Measurements from ENCODE around the gene COX8C. TPM values are rescaled to one million over a fixed set of nuclear protein-coding genes. Genes with fewer than 3 reads are reported as not detected.

Gene COX8C
- not detected in 2 replicates for polyA plus RNA-seq (2011; rRNA removed)
- not detected in 2 replicates for polyA plus RNA-seq (2012; cell fraction: cytosol; rRNA removed)
- polyA plus RNA-seq (2012; cell fraction: nucleus; rRNA removed) = not detected in 2 replicates
- polyA plus RNA-seq (2017; fragmentation: RNase III; extraction: RNeasy Plus Mini Kit Qiagen cat#74134 plus additional on column Dnase treatment) = not detected in 3 replicates
- not detected in 2 replicates for polyA minus RNA-seq (2011; rRNA and poly(A)+ RNA removed)

DNA sequence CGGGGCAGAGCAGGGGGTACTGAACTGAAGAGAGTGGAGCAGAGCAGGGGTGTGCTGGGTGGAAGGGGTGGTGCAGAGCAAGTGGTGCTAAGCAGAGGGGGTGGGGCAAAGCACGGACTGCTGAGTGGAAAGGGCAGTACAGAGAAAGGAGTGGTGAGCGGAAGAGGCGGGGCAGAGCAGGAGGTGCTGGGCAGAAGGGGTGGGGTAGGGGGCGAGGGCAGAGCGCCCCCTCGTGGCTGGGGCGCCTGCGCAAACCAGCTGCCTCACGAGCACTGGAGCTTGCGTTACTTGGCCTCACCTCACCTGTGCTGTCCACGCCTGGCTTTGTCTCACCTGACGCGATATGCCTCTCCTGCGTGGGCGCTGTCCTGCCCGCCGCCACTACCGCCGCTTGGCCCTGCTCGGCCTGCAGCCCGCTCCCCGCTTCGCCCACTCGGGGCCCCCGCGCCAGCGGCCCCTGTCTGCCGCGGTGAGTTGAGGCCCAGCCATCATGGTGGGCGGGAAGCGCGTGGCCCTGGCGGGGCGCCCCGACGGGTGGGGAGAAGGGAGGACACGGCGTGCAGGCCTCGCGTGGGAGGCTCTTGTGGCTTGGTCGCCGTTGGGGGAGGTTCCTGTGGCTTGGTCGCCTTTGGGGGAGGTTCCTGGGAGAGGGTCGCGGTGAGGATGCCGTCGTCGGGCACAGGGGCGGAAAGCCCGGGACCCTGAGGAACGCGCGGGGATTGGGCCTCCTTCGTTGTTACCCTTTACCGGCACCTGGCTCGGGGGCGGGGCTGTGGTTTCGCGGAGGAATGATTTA is at the start of gene COX8C:
Gene COX8C, plus strand, starts transcription at position 257 of the 796 bp plus-strand sequence. Its CDS starts 87 bp downstream, at position 344.
- FAIRE-seq (no peak), DNase-seq (ENCODE audit: low read depth in 1 of 2, low spot score in 1 of 2) (peak in 1 of 2 experiments; percentile 9), ATAC-seq (no peak; a peak in 1 of 6 replicates)
- POLR2A ChIA-PET = no interaction called here
- H3K9me3 ChIP-seq = peaks cover 6% of the 10 kb centered on the region; the same call in 2 of the 3 replicates
- CTCF ChIA-PET = interaction anchor here (1.0 kb wide), 1 partner anchor 8 kb away, joined by 3 read pairs; no protein-coding TSS in a partner anchor
- no peak within 1 kb of the TSS for H3K4me3 ChIP-seq
- H3K4me2 ChIP-seq = no peak within 1 kb of the TSS
- TF ChIP-seq ZC3H11A (IDR thresholded peaks at IDR 0.05) = no peak
- TF ChIP-seq HOXB5 (CRISPR knock-in tag; IDR thresholded peaks at IDR 0.05) = no peak
- no peak for TF ChIP-seq EHMT2 (IDR thresholded peaks at IDR 0.05; ENCODE audit: low read depth)
- TF ChIP-seq HOXB13 (CRISPR knock-in tag; IDR thresholded peaks at IDR 0.05; ENCODE audit: low read depth) = no peak
- no peak for TF ChIP-seq EHF (CRISPR knock-in tag; IDR thresholded peaks at IDR 0.05)
- TF ChIP-seq FOSL2 (IDR thresholded peaks at IDR 0.05) = no peak
- no peak for TF ChIP-seq FOSL2 (CRISPR knock-in tag; IDR thresholded peaks at IDR 0.05)
- no peak for TF ChIP-seq CEBPB (IDR thresholded peaks at IDR 0.05)
- no peak for TF ChIP-seq MYC (IDR thresholded peaks at IDR 0.05; ENCODE audit: borderline replicate concordance, low read length)
- no peak for TF ChIP-seq HEYL (CRISPR knock-in tag; IDR thresholded peaks at IDR 0.05)
- no peak for TF ChIP-seq FOSB (CRISPR knock-in tag; IDR thresholded peaks at IDR 0.05)
- TF ChIP-seq KDM1A (IDR thresholded peaks at IDR 0.05; ENCODE audit: low read depth) = no peak
- TF ChIP-seq, protein P1, sequence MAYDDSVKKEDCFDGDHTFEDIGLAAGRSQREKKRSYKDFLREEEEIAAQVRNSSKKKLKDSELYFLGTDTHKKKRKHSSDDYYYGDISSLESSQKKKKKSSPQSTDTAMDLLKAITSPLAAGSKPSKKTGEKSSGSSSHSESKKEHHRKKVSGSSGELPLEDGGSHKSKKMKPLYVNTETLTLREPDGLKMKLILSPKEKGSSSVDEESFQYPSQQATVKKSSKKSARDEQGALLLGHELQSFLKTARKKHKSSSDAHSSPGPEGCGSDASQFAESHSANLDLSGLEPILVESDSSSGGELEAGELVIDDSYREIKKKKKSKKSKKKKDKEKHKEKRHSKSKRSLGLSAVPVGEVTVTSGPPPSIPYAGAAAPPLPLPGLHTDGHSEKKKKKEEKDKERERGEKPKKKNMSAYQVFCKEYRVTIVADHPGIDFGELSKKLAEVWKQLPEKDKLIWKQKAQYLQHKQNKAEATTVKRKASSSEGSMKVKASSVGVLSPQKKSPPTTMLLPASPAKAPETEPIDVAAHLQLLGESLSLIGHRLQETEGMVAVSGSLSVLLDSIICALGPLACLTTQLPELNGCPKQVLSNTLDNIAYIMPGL (CRISPR knock-in tag; IDR thresholded peaks at IDR 0.05; ENCODE audit: borderline replicate concordance) = no peak
- no peak for TF ChIP-seq JUN (IDR thresholded peaks at IDR 0.05)
- no peak for TF ChIP-seq RNF2 (IDR thresholded peaks at IDR 0.05; ENCODE audit: borderline replicate concordance, low read depth)
- TF ChIP-seq TP53 (CRISPR knock-in tag; IDR thresholded peaks at IDR 0.05) = no peak
- TF ChIP-seq RARB (CRISPR knock-in tag; IDR thresholded peaks at IDR 0.05) = no peak
- no peak for TF ChIP-seq EP300 (IDR thresholded peaks at IDR 0.05)
- WGBS (ENCODE audit: missing lambda C conversion rate) = 85% methylated on average over 55 of the region's 60 CpGs
- no peaks in the 10 kb centered on the region for H3K4me1 ChIP-seq
- no peak within 1 kb of the TSS for H3K27ac ChIP-seq

DNA sequence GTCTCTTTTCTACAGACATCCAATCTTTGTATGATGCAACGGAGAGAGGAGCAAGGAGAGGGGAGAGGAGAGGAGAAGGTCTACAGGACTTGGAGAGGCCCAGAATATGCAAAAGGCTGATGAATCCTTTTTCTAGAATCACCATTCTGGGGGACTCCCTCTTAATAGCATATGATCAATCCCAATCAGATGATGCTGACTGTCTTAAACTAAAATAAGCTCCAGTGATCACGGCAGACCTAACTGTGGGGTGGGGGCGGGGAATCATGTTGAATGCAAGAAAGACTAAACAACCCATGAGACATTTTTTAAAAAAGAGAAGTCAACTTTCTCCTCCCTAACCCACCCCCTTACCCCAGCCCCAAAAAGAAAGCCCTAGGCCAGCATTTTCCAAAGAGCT is 47.6 kb upstream of the COX8C start:
- FAIRE-seq (no peak), ATAC-seq (peak in 1 of 2 experiments; percentile 33; a peak in 1 of 6 replicates), DNase-seq (ENCODE audit: low read depth in 1 of 2, low spot score in 1 of 2) (no peak)
- TF ChIP-seq JUN (IDR thresholded peaks at IDR 0.05) = no peak
- peaks cover 12% of the 10 kb centered on the region; the same call in 1 of the 3 replicates for H3K4me1 ChIP-seq
- no peak overlapping the region for H3K4me2 ChIP-seq
- CTCF ChIA-PET = no interaction called here
- POLR2A ChIA-PET = no interaction called here
- H3K9me3 ChIP-seq = no peaks in the 10 kb centered on the region
- H3K4me3 ChIP-seq = no peak overlapping the region
- H3K27ac ChIP-seq = no peak overlapping the region
- 83% methylated on average over 3 of the region's 3 CpGs for WGBS (ENCODE audit: missing lambda C conversion rate)

DNA sequence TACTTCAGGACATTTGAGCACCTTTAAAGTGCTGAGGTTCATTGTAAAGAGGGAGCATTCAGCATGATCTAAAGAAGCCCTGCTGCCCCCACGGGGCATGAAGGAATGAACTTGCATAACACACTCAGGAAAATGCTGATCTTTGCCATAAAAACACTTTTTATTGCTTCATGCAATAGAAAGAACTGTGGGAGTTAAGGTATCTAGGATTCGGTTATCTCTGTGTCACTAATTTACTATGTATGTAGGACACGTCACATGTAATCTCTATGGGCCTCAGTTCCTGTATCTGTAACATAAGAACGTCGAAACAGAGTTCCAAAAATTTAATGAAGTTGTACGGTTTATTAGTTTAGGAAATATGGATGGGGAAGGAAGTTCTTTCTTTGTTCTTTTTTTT is 47.1 kb upstream of the COX8C start:
- no peak for ATAC-seq
- H3K4me1 ChIP-seq = peaks cover 16% of the 10 kb centered on the region; the same call in 2 of the 3 replicates
- WGBS (ENCODE audit: missing lambda C conversion rate) = 85% methylated on average over 6 of the region's 6 CpGs

More for the DNA sequence above, 47.1 kb upstream of the COX8C start:
- H3K4me3 ChIP-seq = no peak overlapping the region
- H3K9me3 ChIP-seq = no peaks in the 10 kb centered on the region
- no peak for FAIRE-seq
- no peak overlapping the region for H3K4me2 ChIP-seq
- ChIA-PET CTCF (interaction anchor here (0.7 kb wide), 1 partner anchor 232 kb away, joined by 3 read pairs; no protein-coding TSS in a partner anchor), POLR2A (no interaction called here)
- H3K27ac ChIP-seq = no peak overlapping the region
- TF ChIP-seq FOXS1 (CRISPR knock-in tag; IDR thresholded peaks at IDR 0.05) = no peak
- TF ChIP-seq MAFK (IDR thresholded peaks at IDR 0.05; ENCODE audit: partially characterized antibody) = peak; percentile 3
- no peak for TF ChIP-seq MAZ (IDR thresholded peaks at IDR 0.05; ENCODE audit: borderline replicate concordance, low read depth, low read length)
- no peak for TF ChIP-seq EHF (CRISPR knock-in tag; IDR thresholded peaks at IDR 0.05)
- no peak for TF ChIP-seq PBX3 (IDR thresholded peaks at IDR 0.05)
- TF ChIP-seq, protein P2, sequence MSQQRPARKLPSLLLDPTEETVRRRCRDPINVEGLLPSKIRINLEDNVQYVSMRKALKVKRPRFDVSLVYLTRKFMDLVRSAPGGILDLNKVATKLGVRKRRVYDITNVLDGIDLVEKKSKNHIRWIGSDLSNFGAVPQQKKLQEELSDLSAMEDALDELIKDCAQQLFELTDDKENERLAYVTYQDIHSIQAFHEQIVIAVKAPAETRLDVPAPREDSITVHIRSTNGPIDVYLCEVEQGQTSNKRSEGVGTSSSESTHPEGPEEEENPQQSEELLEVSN (IDR thresholded peaks at IDR 0.05; ENCODE audit: borderline replicate concordance, low read depth) = no peak
- no peak for TF ChIP-seq EP300 (IDR thresholded peaks at IDR 0.05)
- no peak for DNase-seq (ENCODE audit: low read depth in 1 of 2, low spot score in 1 of 2)
